ENCODE data around the gene GNAQ. TPM values are rescaled to one million over a fixed set of nuclear protein-coding genes. Genes with fewer than 3 reads are reported as not detected.

The GNAQ gene
- 44.4 to 47.0 TPM (median 46.9 TPM) in 3 replicates for total RNA-seq

DNA sequence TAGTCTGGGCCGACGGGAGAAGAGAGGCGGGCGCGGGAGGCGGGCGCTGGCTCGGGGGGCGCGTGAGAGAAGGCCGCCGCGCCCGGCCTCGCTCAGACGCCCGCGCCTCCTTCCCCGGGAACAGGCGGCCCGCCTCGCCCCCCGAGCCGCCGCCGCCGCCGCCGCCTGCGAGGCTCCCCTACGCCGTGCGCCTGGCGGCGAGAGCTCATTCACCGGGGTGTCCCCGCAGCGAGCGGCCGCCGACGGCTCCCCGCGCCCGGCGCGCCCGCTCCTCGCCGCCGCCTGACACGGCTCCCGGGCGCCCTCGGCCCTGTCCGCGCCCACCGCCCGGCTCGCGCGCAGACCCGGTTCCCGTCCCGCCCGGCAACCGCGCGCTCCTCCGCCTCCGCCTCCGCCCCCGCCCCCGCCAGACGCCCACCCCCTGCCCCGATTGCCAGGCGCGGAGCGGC is at the start of gene GNAQ:
Gene GNAQ (minus strand): TSS at position 368 of the 449 bp plus-strand sequence. CDS start 576 bp downstream, outside the sequence.
- TF ChIP-seq, protein P1, sequence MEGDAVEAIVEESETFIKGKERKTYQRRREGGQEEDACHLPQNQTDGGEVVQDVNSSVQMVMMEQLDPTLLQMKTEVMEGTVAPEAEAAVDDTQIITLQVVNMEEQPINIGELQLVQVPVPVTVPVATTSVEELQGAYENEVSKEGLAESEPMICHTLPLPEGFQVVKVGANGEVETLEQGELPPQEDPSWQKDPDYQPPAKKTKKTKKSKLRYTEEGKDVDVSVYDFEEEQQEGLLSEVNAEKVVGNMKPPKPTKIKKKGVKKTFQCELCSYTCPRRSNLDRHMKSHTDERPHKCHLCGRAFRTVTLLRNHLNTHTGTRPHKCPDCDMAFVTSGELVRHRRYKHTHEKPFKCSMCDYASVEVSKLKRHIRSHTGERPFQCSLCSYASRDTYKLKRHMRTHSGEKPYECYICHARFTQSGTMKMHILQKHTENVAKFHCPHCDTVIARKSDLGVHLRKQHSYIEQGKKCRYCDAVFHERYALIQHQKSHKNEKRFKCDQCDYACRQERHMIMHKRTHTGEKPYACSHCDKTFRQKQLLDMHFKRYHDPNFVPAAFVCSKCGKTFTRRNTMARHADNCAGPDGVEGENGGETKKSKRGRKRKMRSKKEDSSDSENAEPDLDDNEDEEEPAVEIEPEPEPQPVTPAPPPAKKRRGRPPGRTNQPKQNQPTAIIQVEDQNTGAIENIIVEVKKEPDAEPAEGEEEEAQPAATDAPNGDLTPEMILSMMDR (IDR thresholded peaks at IDR 0.05; ENCODE audit: unreplicated experiment) = no peak
- no peaks in the 10 kb centered on the region for H3K36me3 Mint-ChIP-seq
- DNase-seq (ENCODE audit: low spot score in 2 of 2, unreplicated experiment in 2 of 2) = no peak
- no peaks in the 10 kb centered on the region for H3K9me3 Mint-ChIP-seq
- H3K4me1 Mint-ChIP-seq = peaks cover 45% of the 10 kb centered on the region
- peak within 1 kb of the TSS; percentile 97 for H3K27ac Mint-ChIP-seq
- H3K4me3 Mint-ChIP-seq = peak within 1 kb of the TSS; percentile 94
- H3K27me3 Mint-ChIP-seq (ENCODE audit: low read depth) = no peaks in the 10 kb centered on the region

DNA sequence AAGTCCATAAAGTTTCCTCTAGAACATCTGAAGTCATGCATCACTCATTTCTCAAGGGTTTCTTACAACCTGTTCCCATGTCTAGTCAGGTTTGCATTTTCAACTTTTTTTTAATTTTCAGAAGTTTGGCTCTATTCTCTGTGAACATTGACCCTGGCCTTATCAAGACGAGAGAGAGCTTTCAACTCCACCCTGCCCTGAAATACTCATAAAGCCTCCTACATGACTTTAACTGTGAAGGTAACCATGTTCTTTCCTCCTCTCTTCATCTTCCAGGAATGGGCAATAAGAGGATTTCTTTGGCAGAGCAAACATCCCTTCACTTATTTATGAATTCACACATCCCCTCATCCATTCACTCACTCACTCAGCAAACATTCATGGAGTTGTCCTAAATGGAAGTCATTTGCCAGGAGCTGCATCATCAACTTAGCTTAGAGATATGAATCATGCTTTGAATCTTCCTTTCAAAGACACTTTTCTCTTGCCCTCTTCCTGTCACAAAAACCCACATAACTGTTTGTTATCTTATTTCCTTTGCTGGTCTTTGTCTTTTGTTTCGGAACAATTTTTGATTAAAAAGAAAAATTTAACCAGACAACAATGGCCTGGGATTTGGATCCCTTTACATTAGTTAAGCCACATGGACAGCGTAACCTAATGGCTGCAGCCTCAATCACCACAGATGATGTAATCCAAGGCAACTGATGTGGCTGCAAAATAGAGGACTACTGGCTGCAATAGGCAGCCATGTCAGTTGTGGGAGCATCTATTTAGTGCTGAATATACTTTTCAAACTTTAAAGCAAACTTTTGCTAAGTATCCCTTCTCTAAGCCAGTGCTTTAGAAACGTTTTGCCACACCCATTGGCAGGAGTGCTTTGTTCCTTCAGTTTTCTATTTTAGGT is 43.0 kb upstream of the GNAQ start:
- Mint-ChIP-seq H3K9me3 (peaks cover 23% of the 10 kb centered on the region), H3K4me3 (no peak overlapping the region), H3K36me3 (peaks cover 3% of the 10 kb centered on the region), H3K4me1 (peaks cover 19% of the 10 kb centered on the region), H3K27ac (no peak overlapping the region), H3K27me3 (ENCODE audit: low read depth) (peaks cover 37% of the 10 kb centered on the region)
- TF ChIP-seq, protein P1 (IDR thresholded peaks at IDR 0.05; ENCODE audit: unreplicated experiment) = no peak
- DNase-seq (ENCODE audit: low spot score in 2 of 2, unreplicated experiment in 2 of 2) = no peak

DNA sequence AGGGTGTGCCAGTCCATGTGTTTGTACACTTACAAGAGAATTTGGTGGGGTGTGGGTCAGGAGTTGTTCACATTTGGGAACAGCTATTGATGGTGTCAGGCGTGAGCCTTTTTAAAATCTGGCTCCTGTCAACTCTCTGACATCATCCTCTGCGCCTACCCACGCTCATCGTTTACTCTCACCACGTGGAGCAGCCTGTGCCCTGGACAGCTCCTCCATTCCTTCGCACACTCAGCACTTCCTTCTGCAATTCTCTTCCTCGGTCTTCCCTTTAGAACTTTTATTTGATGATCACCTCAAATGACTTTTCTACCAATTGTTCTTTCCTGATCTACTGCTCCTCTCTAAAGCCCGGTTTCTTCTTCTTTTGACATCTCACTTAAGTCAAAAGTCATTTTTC is 42.1 kb upstream of the GNAQ start:
- TF ChIP-seq, protein P1 (IDR thresholded peaks at IDR 0.05; ENCODE audit: unreplicated experiment) = no peak
- H3K36me3 Mint-ChIP-seq = no peaks in the 10 kb centered on the region
- H3K4me3 Mint-ChIP-seq = no peak overlapping the region
- no peak for DNase-seq (ENCODE audit: low spot score in 2 of 2, unreplicated experiment in 2 of 2)
- no peak overlapping the region for H3K27ac Mint-ChIP-seq
- H3K4me1 Mint-ChIP-seq = peaks cover 19% of the 10 kb centered on the region
- H3K9me3 Mint-ChIP-seq = peaks cover 15% of the 10 kb centered on the region
- peaks cover 38% of the 10 kb centered on the region for H3K27me3 Mint-ChIP-seq (ENCODE audit: low read depth)

DNA sequence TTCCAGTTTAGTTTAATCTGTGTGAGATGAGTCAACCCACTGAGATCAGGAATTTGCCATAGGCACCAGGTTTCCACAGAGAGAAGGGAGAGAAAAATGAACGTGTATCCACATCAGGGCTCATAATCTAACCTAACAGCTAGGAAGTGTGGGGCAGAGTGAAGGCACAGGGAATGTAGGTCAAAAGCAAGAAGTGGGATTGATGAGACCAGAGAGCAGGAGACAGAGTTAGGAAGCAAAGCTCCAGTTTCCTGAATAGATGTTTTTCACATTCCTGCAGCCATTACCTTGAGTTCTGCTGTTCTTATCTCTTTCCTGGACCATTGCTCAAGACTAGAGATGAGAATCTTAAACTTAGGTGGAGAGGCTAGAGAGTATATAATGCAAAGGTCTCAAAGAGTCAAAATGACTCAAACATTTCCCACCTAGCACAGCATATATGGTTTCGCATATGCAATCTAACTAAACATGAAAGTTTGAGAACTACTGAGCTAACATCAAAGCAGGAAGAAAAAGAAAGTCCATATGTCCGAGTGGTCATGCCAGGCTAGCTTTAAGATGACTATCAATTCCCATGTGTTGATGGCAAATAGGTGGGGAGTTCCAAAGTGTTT is 41.1 kb upstream of the GNAQ start:
- TF ChIP-seq, protein P1 (IDR thresholded peaks at IDR 0.05; ENCODE audit: unreplicated experiment) = no peak
- Mint-ChIP-seq H3K36me3 (no peaks in the 10 kb centered on the region), H3K4me1 (peaks cover 19% of the 10 kb centered on the region), H3K27me3 (ENCODE audit: low read depth) (peaks cover 43% of the 10 kb centered on the region), H3K4me3 (no peak overlapping the region), H3K27ac (no peak overlapping the region), H3K9me3 (peaks cover 7% of the 10 kb centered on the region)
- no peak for DNase-seq (ENCODE audit: low spot score in 2 of 2, unreplicated experiment in 2 of 2)

DNA sequence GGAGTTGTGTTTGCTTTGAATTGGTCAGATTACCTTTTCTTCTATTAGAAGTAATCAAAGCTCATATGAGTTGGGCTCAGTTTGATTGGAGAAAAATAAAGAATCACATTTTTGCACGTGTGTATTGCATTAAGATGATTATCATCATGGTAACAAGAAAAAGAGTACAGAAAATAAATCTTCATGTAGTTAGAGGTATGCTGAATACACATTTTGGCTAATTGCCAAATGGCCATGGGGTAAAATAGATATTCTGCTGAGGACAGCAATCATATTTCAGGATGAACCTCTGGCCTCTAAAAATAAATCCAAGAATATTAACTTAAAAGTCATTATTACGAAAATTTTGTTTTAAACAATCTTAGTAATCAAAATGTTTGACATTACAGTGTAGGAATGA is 38.9 kb upstream of the GNAQ start:
- H3K4me1 Mint-ChIP-seq = peaks cover 19% of the 10 kb centered on the region
- no peak overlapping the region for H3K27ac Mint-ChIP-seq
- DNase-seq (ENCODE audit: low spot score in 2 of 2, unreplicated experiment in 2 of 2) = no peak
- peaks cover 12% of the 10 kb centered on the region for H3K9me3 Mint-ChIP-seq
- H3K36me3 Mint-ChIP-seq = no peaks in the 10 kb centered on the region
- H3K4me3 Mint-ChIP-seq = no peak overlapping the region
- H3K27me3 Mint-ChIP-seq (ENCODE audit: low read depth) = peaks cover 29% of the 10 kb centered on the region
- TF ChIP-seq, protein P1 (IDR thresholded peaks at IDR 0.05; ENCODE audit: unreplicated experiment) = no peak
